Gastrocnemius medialis (tissue), 4 donors: Measurements from ENCODE around the gene DYRK1A.

ENCODE experiments used
- POLR2A ChIP-seq, 2 donors: fragments of 450-650 bp; IDR thresholded peaks; one replicate each; pipeline ENCODE4 v1.6.1; 2017; ENCODE audit warnings: antibody characterized with exemption in 2 of 2, mild to moderate bottlenecking in 2 of 2, moderate library complexity in 2 of 2
- TF ChIP-seq, protein P1 (sequence below), 5 experiments: fragments of 450-650 bp in 3 of 5; fragments of 200-600 bp in 2 of 5; sonication (generic) in 2 of 5; IDR thresholded peaks in 4 of 5; conservative IDR thresholded peaks in 1 of 5; 1 replicate in 4 of 5; 2 replicates in 1 of 5; pipeline ENCODE4 v1.5.1; 2016 to 2019; ENCODE audit warnings: antibody characterized with exemption in 5 of 5, mild to moderate bottlenecking in 3 of 5, moderate library complexity in 3 of 5

DNA sequence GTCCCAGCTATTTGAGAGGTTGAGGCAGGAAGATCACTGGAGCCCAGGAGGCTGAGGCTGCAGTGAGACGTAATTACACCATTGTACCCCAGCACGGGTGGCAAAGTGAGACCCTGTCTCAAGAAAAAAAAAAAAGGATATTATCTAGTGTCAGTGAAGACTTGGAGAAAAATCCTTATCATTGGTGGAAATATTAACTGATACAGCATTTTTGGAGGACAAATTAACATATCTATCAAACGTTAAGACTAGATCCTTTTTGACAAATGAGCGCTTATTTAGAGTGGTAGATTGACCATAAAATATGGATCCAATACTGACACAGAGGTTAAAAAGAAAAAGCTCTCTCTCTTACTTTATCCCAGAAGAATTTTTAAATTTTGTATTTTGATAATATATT, 35.2 kb upstream of the DYRK1A start:
- no peak for TF ChIP-seq POLR2A (IDR thresholded peaks at IDR 0.05)
- TF ChIP-seq, protein P1, sequence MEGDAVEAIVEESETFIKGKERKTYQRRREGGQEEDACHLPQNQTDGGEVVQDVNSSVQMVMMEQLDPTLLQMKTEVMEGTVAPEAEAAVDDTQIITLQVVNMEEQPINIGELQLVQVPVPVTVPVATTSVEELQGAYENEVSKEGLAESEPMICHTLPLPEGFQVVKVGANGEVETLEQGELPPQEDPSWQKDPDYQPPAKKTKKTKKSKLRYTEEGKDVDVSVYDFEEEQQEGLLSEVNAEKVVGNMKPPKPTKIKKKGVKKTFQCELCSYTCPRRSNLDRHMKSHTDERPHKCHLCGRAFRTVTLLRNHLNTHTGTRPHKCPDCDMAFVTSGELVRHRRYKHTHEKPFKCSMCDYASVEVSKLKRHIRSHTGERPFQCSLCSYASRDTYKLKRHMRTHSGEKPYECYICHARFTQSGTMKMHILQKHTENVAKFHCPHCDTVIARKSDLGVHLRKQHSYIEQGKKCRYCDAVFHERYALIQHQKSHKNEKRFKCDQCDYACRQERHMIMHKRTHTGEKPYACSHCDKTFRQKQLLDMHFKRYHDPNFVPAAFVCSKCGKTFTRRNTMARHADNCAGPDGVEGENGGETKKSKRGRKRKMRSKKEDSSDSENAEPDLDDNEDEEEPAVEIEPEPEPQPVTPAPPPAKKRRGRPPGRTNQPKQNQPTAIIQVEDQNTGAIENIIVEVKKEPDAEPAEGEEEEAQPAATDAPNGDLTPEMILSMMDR (IDR thresholded peaks at IDR 0.05 in 4 of 5, conservative IDR thresholded peaks at IDR 0.05 in 1 of 5), result no peak
